Measurements from ENCODE around the gene PLA2G1B.

- TF ChIP-seq CTCF (IDR thresholded peaks at IDR 0.05; ENCODE audit: low read depth, low read length, missing input control) (no peak), NR2F2 (IDR thresholded peaks at IDR 0.05) (no peak), MAX (IDR thresholded peaks at IDR 0.05) (no peak), RAD21 (IDR thresholded peaks at IDR 0.05) (no peak), SP1 (IDR thresholded peaks at IDR 0.05) (no peak), TAF1 (conservative IDR thresholded peaks at IDR 0.05) (no peak), YY1 (IDR thresholded peaks at IDR 0.05) (no peak), HNF4A (conservative IDR thresholded peaks at IDR 0.05) (no peak), EGR1 (IDR thresholded peaks at IDR 0.05; ENCODE audit: low read depth in 2 of 2) (no peak), GABPA (IDR thresholded peaks at IDR 0.05 in 1 of 2, conservative IDR thresholded peaks at IDR 0.05 in 1 of 2) (no peak), FOXA1 (IDR thresholded peaks at IDR 0.05) (no peak), RXRA (IDR thresholded peaks at IDR 0.05) (no peak), REST (IDR thresholded peaks at IDR 0.05) (no peak), JUND (IDR thresholded peaks at IDR 0.05) (no peak)
Observed at GRCh38 chr12:120353136-120353535, 25.6 kb upstream of the PLA2G1B start.
